Choroid plexus epithelial cell (primary cell): ENCODE data around the gene DBN1.

Experiments
- DNase-seq: peaks from one replicate; pipeline ENCODE4 v3.0.0-alpha.2; 2010; ENCODE audit warnings: low read depth
- H3K4me3 ChIP-seq: 2 replicates; pipeline ENCODE4 v1.5.1; 2011; ENCODE audit warnings: low read depth, mild to moderate bottlenecking, control low read depth, low read length, moderate library complexity
- CTCF ChIP-seq: conservative IDR thresholded peaks from 2 replicates; pipeline ENCODE4 v1.5.1; 2011; ENCODE audit warnings: low read depth, mild to moderate bottlenecking, control low read depth, inconsistent platforms, low read length, moderate library complexity

The DBN1 gene

GRCh38 chr5:177476531-177477233 lies 3.2 kb upstream of the DBN1 start:
- DNase-seq: peak; percentile 56
- no peak overlapping the region for H3K4me3 ChIP-seq
- no peak for TF ChIP-seq CTCF

GRCh38 chr5:177475563-177476427 lies 2.4 kb upstream of the DBN1 start:
- TF ChIP-seq CTCF: no peak
- no peak for DNase-seq
- H3K4me3 ChIP-seq: no peak overlapping the region

GRCh38 chr5:177474846-177475562 lies 1.6 kb upstream of the DBN1 start:
- peak; percentile 19 for DNase-seq
- no peak overlapping the region for H3K4me3 ChIP-seq
- no peak for TF ChIP-seq CTCF

- H3K4me3 ChIP-seq: peak overlapping the region; percentile 83
- no peak for TF ChIP-seq CTCF
- DNase-seq: no peak
Observed at GRCh38 chr5:177474002-177474476, 605 bp upstream of the DBN1 start.

GRCh38 chr5:177472460-177473442 lies 683 bp downstream of the DBN1 start:
- no peak for TF ChIP-seq CTCF
- no peak for DNase-seq
- H3K4me3 ChIP-seq: peak overlapping the region; percentile 83

GRCh38 chr5:177471610-177472356 lies 1.7 kb downstream of the DBN1 start:
- no peak for TF ChIP-seq CTCF
- DNase-seq: peak; percentile 58
- peak overlapping the region; percentile 83 for H3K4me3 ChIP-seq
